GM10847 (cell line): ENCODE results near the gene WDR77.

ENCODE experiments used
- POLR2A ChIP-seq: IDR thresholded peaks from 2 replicates; pipeline ENCODE4 v1.6.1; 2011; ENCODE audit not compliant: insufficient read length; ENCODE audit errors: extremely low read depth

WDR77 gene

GRCh38 chr1:111415461-111415860 is 33.6 kb downstream of the WDR77 start:
- no peak for TF ChIP-seq POLR2A

GRCh38 chr1:111414756-111415155 is 34.3 kb downstream of the WDR77 start:
- no peak for TF ChIP-seq POLR2A

- TF ChIP-seq POLR2A, result no peak
Observed at GRCh38 chr1:111412839-111413238, 36.2 kb downstream of the WDR77 start.

- TF ChIP-seq POLR2A, result no peak
Observed at GRCh38 chr1:111407301-111407700, 41.8 kb downstream of the WDR77 start.

GRCh38 chr1:111406321-111406768 is 42.7 kb downstream of the WDR77 start:
- TF ChIP-seq POLR2A, result no peak

GRCh38 chr1:111404588-111404987 is 44.5 kb downstream of the WDR77 start:
- TF ChIP-seq POLR2A, result no peak

- TF ChIP-seq POLR2A, result no peak
Observed at GRCh38 chr1:111402083-111402482, 47.0 kb downstream of the WDR77 start.

- no peak for TF ChIP-seq POLR2A
Observed at GRCh38 chr1:111399792-111400610, 49.1 kb downstream of the WDR77 start.

GRCh38 chr1:111392460-111392945 is 56.6 kb downstream of the WDR77 start:
- TF ChIP-seq POLR2A, result no peak

GRCh38 chr1:111392042-111392441 is 57.0 kb downstream of the WDR77 start:
- no peak for TF ChIP-seq POLR2A
